HEK293T (cell line): ENCODE data around the gene PDIA5.

ENCODE experiments used
- CTCF ChIA-PET: fragments of 350-600 bp; formaldehyde crosslinking; extraction: SDS; loops from one replicate; lab custom pipeline; 2021; ENCODE audit warnings: antibody characterized with exemption, inconsistent platforms; lab: Yijun Ruan, JAX
- POLR2A ChIA-PET: fragments of 350-600 bp; formaldehyde crosslinking; extraction: SDS; loops from one replicate; lab custom pipeline; 2020; ENCODE audit warnings: antibody characterized with exemption, inconsistent platforms; lab: Yijun Ruan, JAX
- DNase-seq: peaks from one replicate; pipeline ENCODE4 v3.0.0; 2012; ENCODE audit warnings: mixed read lengths; ENCODE audit errors: extremely low spot score
- ARNT ChIP-seq: fragments of 450-650 bp; IDR thresholded peaks from 2 replicates; pipeline ENCODE4 v1.6.1; 2017; ENCODE audit warnings: mild to moderate bottlenecking
- BHLHE40 ChIP-seq: fragments of 450-650 bp; IDR thresholded peaks from 2 replicates; pipeline ENCODE4 v1.6.1; 2016; ENCODE audit warnings: mild to moderate bottlenecking, moderate library complexity, borderline replicate concordance
- CTBP1 ChIP-seq: fragments of 450-650 bp; IDR thresholded peaks from 2 replicates; pipeline ENCODE4 v1.6.1; 2016; ENCODE audit warnings: borderline replicate concordance
- ELF4 ChIP-seq: fragments of 450-650 bp; IDR thresholded peaks from 2 replicates; pipeline ENCODE4 v1.6.1; 2017; ENCODE audit warnings: antibody characterized with exemption
- FOXA1 ChIP-seq: fragments of 450-650 bp; IDR thresholded peaks from 2 replicates; pipeline ENCODE4 v1.6.1; 2016; ENCODE audit warnings: mild to moderate bottlenecking
- FOXK2 ChIP-seq: fragments of 450-650 bp; IDR thresholded peaks from 2 replicates; pipeline ENCODE4 v1.6.1; 2016; ENCODE audit warnings: mild to moderate bottlenecking
- FOXM1 ChIP-seq: fragments of 450-650 bp; IDR thresholded peaks from 2 replicates; pipeline ENCODE4 v1.6.1; 2017; ENCODE audit warnings: mild to moderate bottlenecking, borderline replicate concordance
- HDGF ChIP-seq: fragments of 450-650 bp; IDR thresholded peaks from 2 replicates; pipeline ENCODE4 v1.6.1; 2017; ENCODE audit warnings: antibody characterized with exemption, borderline replicate concordance
- L3MBTL2 ChIP-seq: fragments of 450-650 bp; conservative IDR thresholded peaks from 2 replicates; pipeline ENCODE4 v1.6.1; 2016; ENCODE audit warnings: mild to moderate bottlenecking
- LEF1 ChIP-seq: fragments of 450-650 bp; IDR thresholded peaks from 2 replicates; pipeline ENCODE4 v1.6.1; 2017; ENCODE audit warnings: mild to moderate bottlenecking, borderline replicate concordance
- NFRKB ChIP-seq: fragments of 450-650 bp; IDR thresholded peaks from 2 replicates; pipeline ENCODE4 v1.6.1; 2016; ENCODE audit warnings: mild to moderate bottlenecking, moderate library complexity
- SP1 ChIP-seq: fragments of 450-650 bp; IDR thresholded peaks from 2 replicates; pipeline ENCODE4 v1.6.1; 2017
- SUZ12 ChIP-seq: fragments of 450-650 bp; IDR thresholded peaks from 2 replicates; pipeline ENCODE4 v1.6.1; 2016; ENCODE audit warnings: mild to moderate bottlenecking
- TARDBP ChIP-seq: fragments of 450-650 bp; IDR thresholded peaks from 2 replicates; pipeline ENCODE4 v1.6.1; 2016
- ZNF384 ChIP-seq: fragments of 450-650 bp; IDR thresholded peaks from 2 replicates; pipeline ENCODE4 v1.6.1; 2016
- TF ChIP-seq, protein P1 (sequence below): fragments of 450-650 bp; IDR thresholded peaks from 2 replicates; pipeline ENCODE4 v1.6.1; 2016

Gene PDIA5

GRCh38 chr3:123036352-123037014 lies 30.3 kb upstream of the PDIA5 start:
- CTCF ChIA-PET: no interaction called here
- POLR2A ChIA-PET: no interaction called here
- no peak for TF ChIP-seq SP1
- no peak for TF ChIP-seq HDGF
- no peak for TF ChIP-seq ZNF384
- no peak for TF ChIP-seq CTBP1
- TF ChIP-seq NFRKB: no peak
- TF ChIP-seq LEF1: no peak
- no peak for TF ChIP-seq ELF4
- TF ChIP-seq L3MBTL2: no peak
- no peak for TF ChIP-seq SUZ12
- no peak for TF ChIP-seq ARNT
- TF ChIP-seq, protein P1, sequence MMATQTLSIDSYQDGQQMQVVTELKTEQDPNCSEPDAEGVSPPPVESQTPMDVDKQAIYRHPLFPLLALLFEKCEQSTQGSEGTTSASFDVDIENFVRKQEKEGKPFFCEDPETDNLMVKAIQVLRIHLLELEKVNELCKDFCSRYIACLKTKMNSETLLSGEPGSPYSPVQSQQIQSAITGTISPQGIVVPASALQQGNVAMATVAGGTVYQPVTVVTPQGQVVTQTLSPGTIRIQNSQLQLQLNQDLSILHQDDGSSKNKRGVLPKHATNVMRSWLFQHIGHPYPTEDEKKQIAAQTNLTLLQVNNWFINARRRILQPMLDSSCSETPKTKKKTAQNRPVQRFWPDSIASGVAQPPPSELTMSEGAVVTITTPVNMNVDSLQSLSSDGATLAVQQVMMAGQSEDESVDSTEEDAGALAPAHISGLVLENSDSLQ: no peak
- TF ChIP-seq TARDBP: no peak
- no peak for TF ChIP-seq FOXM1
- TF ChIP-seq FOXA1: no peak
- no peak for TF ChIP-seq FOXK2
- no peak for TF ChIP-seq BHLHE40
- DNase-seq: no peak

GRCh38 chr3:123037015-123037375 lies 29.8 kb upstream of the PDIA5 start:
- CTCF ChIA-PET: no interaction called here
- POLR2A ChIA-PET: no interaction called here
- DNase-seq: no peak
- TF ChIP-seq SUZ12 (no peak), ELF4 (no peak), SP1 (no peak), FOXA1 (no peak), BHLHE40 (no peak), CTBP1 (no peak), FOXK2 (no peak), NFRKB (no peak)
- TF ChIP-seq, protein P1: no peak

DNA sequence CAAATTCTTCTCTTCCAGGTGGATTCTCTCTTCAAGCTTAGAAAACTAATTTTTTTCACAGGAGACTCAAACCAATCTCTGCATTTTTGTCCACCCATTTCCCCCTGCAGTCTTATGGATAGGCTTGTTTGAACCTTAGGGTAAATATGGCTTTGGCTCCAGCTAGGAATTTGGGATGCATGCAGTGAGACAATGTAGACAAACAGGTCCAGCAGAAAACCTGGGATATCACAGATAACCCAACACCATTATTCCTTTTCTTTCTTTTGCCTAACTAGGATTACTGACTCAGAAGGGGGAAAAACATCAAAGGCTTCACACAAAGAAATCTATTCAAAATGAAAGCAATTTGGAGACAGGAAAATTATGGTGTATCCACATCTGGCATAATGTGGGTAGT lies 28.1 kb upstream of the PDIA5 start:
- no peak for DNase-seq
- TF ChIP-seq SP1: no peak
- no peak for TF ChIP-seq SUZ12
- TF ChIP-seq TARDBP: no peak
- no peak for TF ChIP-seq CTBP1
- no peak for TF ChIP-seq LEF1
- no peak for TF ChIP-seq BHLHE40
- no peak for TF ChIP-seq FOXM1
- no peak for TF ChIP-seq L3MBTL2
- TF ChIP-seq HDGF: no peak
- TF ChIP-seq NFRKB: no peak
- TF ChIP-seq ARNT: no peak
- no peak for TF ChIP-seq FOXK2
- ChIA-PET CTCF (no interaction called here), POLR2A (no interaction called here)

DNA sequence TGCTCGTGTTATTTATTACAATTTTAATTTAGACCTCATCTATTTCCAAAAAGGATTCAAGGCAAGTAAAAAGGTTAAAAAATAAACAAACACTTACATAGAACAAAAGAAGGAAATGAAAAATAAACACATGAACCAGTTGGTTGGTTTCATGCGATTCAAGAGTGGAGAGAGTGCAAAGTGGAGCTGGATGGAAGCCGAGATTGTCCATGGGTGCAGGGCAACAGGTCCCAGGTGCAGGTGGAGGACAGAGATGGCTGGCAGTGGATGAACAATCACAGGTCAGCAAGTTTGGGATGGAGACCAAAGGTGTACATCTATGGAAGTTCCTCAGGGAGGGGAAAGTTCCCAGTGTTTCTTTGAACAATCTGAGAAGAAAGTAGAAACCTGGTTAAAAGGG lies 27.6 kb upstream of the PDIA5 start:
- DNase-seq: no peak

DNA sequence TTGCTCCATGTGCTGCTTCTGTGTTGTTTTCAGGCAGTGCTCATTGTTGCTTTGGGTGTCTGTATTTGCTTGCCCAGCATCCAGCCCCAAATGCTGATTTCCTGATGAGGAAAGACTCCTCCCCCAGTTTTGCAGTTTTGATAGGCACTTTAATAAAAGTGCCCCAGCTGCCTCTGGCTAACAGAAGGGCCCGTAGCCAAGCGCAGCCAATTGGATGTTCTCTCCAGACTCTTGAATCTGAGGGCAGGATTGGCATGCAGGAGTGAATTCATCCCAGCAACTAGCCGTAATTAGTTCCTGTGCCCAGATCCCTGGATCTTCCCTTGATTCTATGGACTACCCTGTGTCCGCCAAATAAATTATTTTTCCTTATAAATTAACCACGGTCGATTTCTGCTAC lies 24.4 kb upstream of the PDIA5 start:
- POLR2A ChIA-PET: no interaction called here
- no peak for DNase-seq
- CTCF ChIA-PET: no interaction called here
- TF ChIP-seq, protein P1: no peak
- no peak for TF ChIP-seq L3MBTL2
- no peak for TF ChIP-seq SUZ12
- no peak for TF ChIP-seq ZNF384
- TF ChIP-seq NFRKB: no peak

More for the DNA sequence above, 27.6 kb upstream of the PDIA5 start:
- CTCF ChIA-PET: no interaction called here
- POLR2A ChIA-PET: no interaction called here
- no peak for TF ChIP-seq ARNT
- no peak for TF ChIP-seq SP1
- TF ChIP-seq SUZ12: no peak
- no peak for TF ChIP-seq FOXK2

- ChIA-PET CTCF (interaction anchor here (1.6 kb wide), 1 partner anchor 17 kb away, joined by 4 read pairs; no protein-coding TSS in a partner anchor), POLR2A (no interaction called here)
- TF ChIP-seq HDGF (no peak), LEF1 (no peak), ELF4 (no peak), BHLHE40 (no peak), TARDBP (no peak), ARNT (no peak)
- TF ChIP-seq, protein P1: no peak
- DNase-seq: no peak
Measured at GRCh38 chr3:123044981-123045763, 21.7 kb upstream of the PDIA5 start.
